LNCaP clone FGC (cell line): ENCODE results near the gene FAM78B.

Experiments
- DNase-seq: peaks from one replicate; pipeline ENCODE4 v3.0.0-alpha.2; 2011; ENCODE audit warnings: low read depth
- H3K4me3 ChIP-seq: 2 replicates; pipeline ENCODE4 v1.5.1; 2011; ENCODE audit warnings: mild to moderate bottlenecking, low read depth, low read length, control low read depth
- CTCF ChIP-seq: IDR thresholded peaks from 2 replicates; pipeline ENCODE4 v1.5.1; 2012; ENCODE audit warnings: mild to moderate bottlenecking; ENCODE audit not compliant: control insufficient read depth, insufficient read depth; ENCODE audit errors: extremely low read depth

Gene FAM78B

GRCh38 chr1:166166329-166166697 is 488 bp downstream of the FAM78B start:
- no peak overlapping the region for H3K4me3 ChIP-seq
- no peak for DNase-seq
- no peak for TF ChIP-seq CTCF

GRCh38 chr1:166165661-166166328 is 1.0 kb downstream of the FAM78B start:
- DNase-seq, result no peak
- TF ChIP-seq CTCF, result no peak
- H3K4me3 ChIP-seq, result no peak overlapping the region

DNA sequence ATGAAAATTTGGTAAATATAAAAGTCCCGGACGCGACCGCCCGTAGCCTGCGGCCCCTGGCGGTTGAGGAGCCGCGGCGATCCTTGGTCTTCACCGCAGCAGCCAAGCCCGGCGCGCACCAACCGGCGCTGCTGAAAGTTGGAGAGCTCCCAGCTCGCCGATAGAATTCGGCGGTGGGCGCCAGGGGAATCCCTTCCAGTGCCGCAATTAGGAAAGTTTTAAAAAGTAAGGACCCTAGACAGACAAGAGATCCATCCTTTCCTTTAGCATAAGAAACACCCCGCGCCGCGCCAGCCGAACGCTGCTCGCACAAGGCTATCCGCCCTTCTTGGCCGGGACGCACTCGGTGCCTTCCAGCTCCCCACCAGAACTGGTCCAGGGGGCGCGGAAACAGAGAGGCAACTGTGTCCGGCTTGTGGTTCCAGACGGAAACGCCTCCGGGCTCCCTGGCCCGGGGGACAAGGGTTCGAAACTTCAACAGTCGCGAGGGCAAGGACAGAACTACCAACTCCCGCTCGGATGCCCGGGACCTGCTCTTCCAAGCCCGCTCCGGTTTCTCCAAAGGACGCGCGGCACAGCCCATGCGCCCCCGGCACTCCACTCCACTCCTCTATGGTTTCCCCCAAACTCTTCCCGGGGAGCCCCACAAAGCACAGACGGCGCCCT is 1.7 kb downstream of the FAM78B start:
- peak; percentile 38 for TF ChIP-seq CTCF
- H3K4me3 ChIP-seq, result no peak overlapping the region
- DNase-seq, result no peak

GRCh38 chr1:166164646-166164994 is 2.2 kb downstream of the FAM78B start:
- DNase-seq, result no peak
- TF ChIP-seq CTCF, result no peak
- no peak overlapping the region for H3K4me3 ChIP-seq

GRCh38 chr1:166159656-166160055 is 7.1 kb downstream of the FAM78B start:
- TF ChIP-seq CTCF, result no peak
- DNase-seq, result no peak
- no peak overlapping the region for H3K4me3 ChIP-seq

GRCh38 chr1:166156674-166157073 is 10.1 kb downstream of the FAM78B start:
- no peak for TF ChIP-seq CTCF
- no peak for DNase-seq
- no peak overlapping the region for H3K4me3 ChIP-seq

GRCh38 chr1:166155108-166155507 is 11.7 kb downstream of the FAM78B start:
- no peak overlapping the region for H3K4me3 ChIP-seq
- DNase-seq, result no peak
- no peak for TF ChIP-seq CTCF
